ENCODE results near the gene COMTD1.
A peak's percentile ranks its signal among the peaks of the same experiment; 100 is the strongest.

Gene COMTD1

DNA sequence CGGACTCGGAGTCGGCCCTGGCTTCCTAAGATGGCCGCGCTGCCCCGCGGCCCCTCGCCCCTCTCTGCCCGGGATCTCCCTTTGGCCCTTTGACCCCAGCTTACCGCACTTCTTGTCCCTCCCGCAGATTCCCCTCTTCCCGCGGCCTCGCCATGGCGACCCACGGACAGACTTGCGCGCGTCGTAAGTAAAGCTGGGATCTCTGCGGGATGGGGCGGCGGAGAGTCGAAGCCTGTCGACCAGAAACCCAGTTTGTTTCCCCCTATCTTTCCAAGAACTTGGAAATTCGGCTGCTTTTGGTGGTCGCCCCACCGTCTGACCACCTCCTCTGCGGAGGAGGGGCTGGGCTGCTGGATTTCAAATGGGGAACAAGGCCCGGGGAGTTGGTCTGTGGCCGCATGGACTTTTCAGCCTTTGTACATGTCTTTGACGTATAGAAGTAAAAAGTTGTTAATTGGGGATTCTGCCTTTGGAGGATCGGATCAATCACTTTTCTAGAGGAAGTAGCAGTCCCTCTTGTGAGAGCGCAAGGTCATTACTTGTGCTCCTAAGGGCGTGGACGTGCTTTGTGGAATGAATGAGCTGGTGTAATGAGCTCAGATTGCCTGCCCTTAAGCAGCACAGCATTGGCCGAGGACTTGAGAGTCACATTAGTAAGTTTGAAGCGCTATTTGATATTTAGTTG is 24.6 kb downstream of the COMTD1 start:
- Histone ChIP-seq H3K4me2 (ENCODE audit: low read length) (peak overlapping the region; percentile 84), H3K9me2 (ENCODE audit: low read depth, low read length) (no peaks in the 10 kb centered on the region), H2AFZ (ENCODE audit: low read length) (no peak overlapping the region), H3K27ac (ENCODE audit: low read depth, low read length, poor library complexity, severe bottlenecking) (peak overlapping the region; percentile 80), H3K4me1 (ENCODE audit: insufficient read depth, low read length, severe bottlenecking) (peaks cover 26% of the 10 kb centered on the region), H3F3A (ENCODE audit: insufficient read depth, low read length) (no peaks in the 10 kb centered on the region), H3K79me2 (ENCODE audit: insufficient read depth, low read length) (peaks cover 31% of the 10 kb centered on the region), H3K27me3 (ENCODE audit: insufficient read depth, low read length) (no peaks in the 10 kb centered on the region), H3K9ac (ENCODE audit: low read length) (peak overlapping the region; percentile 96), H3K9me3 (ENCODE audit: low read length) (no peaks in the 10 kb centered on the region), H3K4me3 (ENCODE audit: low read depth, low read length, poor library complexity, severe bottlenecking) (peak overlapping the region; percentile 96), H4K20me1 (ENCODE audit: insufficient read depth, low read length) (no peaks in the 10 kb centered on the region), H3K36me3 (ENCODE audit: insufficient read depth, low read length) (peaks cover 42% of the 10 kb centered on the region)
- no peak for TF ChIP-seq EZH2 (IDR thresholded peaks at IDR 0.05; ENCODE audit: borderline replicate concordance, low read length)
- TF ChIP-seq, protein P1, sequence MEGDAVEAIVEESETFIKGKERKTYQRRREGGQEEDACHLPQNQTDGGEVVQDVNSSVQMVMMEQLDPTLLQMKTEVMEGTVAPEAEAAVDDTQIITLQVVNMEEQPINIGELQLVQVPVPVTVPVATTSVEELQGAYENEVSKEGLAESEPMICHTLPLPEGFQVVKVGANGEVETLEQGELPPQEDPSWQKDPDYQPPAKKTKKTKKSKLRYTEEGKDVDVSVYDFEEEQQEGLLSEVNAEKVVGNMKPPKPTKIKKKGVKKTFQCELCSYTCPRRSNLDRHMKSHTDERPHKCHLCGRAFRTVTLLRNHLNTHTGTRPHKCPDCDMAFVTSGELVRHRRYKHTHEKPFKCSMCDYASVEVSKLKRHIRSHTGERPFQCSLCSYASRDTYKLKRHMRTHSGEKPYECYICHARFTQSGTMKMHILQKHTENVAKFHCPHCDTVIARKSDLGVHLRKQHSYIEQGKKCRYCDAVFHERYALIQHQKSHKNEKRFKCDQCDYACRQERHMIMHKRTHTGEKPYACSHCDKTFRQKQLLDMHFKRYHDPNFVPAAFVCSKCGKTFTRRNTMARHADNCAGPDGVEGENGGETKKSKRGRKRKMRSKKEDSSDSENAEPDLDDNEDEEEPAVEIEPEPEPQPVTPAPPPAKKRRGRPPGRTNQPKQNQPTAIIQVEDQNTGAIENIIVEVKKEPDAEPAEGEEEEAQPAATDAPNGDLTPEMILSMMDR (IDR thresholded peaks at IDR 0.05; ENCODE audit: low read length), result no peak

DNA sequence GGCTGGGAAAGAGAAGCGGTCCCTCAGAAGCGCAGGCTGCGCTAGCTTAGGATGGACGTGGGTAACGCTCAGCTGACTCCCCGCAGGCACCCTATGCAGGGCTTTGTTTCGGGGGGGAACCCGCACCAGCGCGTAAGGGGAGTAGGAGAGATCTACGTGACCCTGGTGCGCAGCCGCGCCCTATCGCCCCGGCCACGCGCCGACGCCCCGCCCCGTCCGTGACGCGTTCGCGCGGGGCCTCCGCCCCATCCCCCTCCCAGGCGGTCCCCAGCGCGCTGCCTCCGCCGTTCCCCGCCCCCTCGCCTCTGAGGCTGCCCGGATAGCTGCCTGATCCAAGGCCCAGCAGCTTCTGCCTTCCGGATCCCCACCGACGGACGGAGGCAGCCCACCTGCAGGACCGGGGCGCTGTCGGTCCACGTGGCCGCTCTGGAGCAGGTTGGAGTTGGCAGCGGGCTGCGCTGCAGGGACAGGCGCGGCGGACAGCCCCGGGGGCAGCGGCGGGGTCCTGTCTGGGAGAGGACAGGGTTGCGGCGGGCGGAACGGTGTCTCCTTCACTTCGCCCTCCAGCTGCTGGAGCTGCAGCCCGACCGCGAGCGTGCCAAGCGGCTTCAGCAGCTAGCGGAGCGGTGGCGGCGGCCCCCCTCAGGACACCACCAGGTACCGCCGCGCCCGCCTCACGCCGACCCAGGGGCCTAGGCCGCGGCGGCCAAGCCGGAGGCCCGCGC is 25.3 kb downstream of the COMTD1 start, which contains the start of gene VDAC2:
TSS of gene VDAC2 (plus strand) at position 515 of the 725 bp plus-strand sequence. CDS start 363 bp downstream, outside the sequence.
- H3K9ac ChIP-seq (ENCODE audit: low read length), result peak within 1 kb of the TSS; percentile 96
- H3K9me2 ChIP-seq (ENCODE audit: low read depth, low read length), result no peaks in the 10 kb centered on the region
- H3K27me3 ChIP-seq (ENCODE audit: insufficient read depth, low read length), result no peaks in the 10 kb centered on the region
- peaks cover 26% of the 10 kb centered on the region for H3K4me1 ChIP-seq (ENCODE audit: insufficient read depth, low read length, severe bottlenecking)
- H3K9me3 ChIP-seq (ENCODE audit: low read length), result no peaks in the 10 kb centered on the region
- peak within 1 kb of the TSS; percentile 96 for H3K4me3 ChIP-seq (ENCODE audit: low read depth, low read length, poor library complexity, severe bottlenecking)
- H3K4me2 ChIP-seq (ENCODE audit: low read length), result peak within 1 kb of the TSS; percentile 84
- no peaks in the 10 kb centered on the region for H4K20me1 ChIP-seq (ENCODE audit: insufficient read depth, low read length)
- no peak within 1 kb of the TSS for H2AFZ ChIP-seq (ENCODE audit: low read length)
- H3K36me3 ChIP-seq (ENCODE audit: insufficient read depth, low read length), result peaks cover 35% of the 10 kb centered on the region
- peak within 1 kb of the TSS; percentile 80 for H3K27ac ChIP-seq (ENCODE audit: low read depth, low read length, poor library complexity, severe bottlenecking)
- TF ChIP-seq EZH2 (IDR thresholded peaks at IDR 0.05; ENCODE audit: borderline replicate concordance, low read length), result no peak
- TF ChIP-seq, protein P1 (IDR thresholded peaks at IDR 0.05; ENCODE audit: low read length), result no peak
- H3F3A ChIP-seq (ENCODE audit: insufficient read depth, low read length), result no peaks in the 10 kb centered on the region
- peaks cover 29% of the 10 kb centered on the region for H3K79me2 ChIP-seq (ENCODE audit: insufficient read depth, low read length)

DNA sequence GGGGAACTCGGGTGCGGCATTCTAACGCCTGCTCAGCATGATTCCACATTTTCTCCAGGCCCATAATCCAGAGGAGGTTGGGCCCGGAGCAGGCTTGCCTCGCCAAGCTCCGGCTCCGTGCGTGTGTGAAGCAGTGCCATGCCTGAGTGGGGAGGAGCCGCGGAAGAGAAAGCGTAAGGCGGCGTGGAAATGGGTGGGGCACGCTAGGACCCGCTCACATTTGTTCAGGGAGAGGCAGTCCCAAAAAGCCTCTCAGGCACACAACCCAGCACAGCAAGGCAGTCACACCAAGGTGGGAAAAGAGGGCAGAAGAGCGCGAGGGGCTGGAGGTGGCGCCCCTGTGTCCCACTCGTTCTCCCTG is 25.9 kb downstream of the COMTD1 start:
- peaks cover 29% of the 10 kb centered on the region for H3K79me2 ChIP-seq (ENCODE audit: insufficient read depth, low read length)
- no peaks in the 10 kb centered on the region for H4K20me1 ChIP-seq (ENCODE audit: insufficient read depth, low read length)

More for the DNA sequence above, 25.9 kb downstream of the COMTD1 start:
- peak overlapping the region; percentile 84 for H3K4me2 ChIP-seq (ENCODE audit: low read length)
- no peak overlapping the region for H2AFZ ChIP-seq (ENCODE audit: low read length)
- H3K27ac ChIP-seq (ENCODE audit: low read depth, low read length, poor library complexity, severe bottlenecking), result peak overlapping the region; percentile 80
- H3F3A ChIP-seq (ENCODE audit: insufficient read depth, low read length), result no peaks in the 10 kb centered on the region
- no peaks in the 10 kb centered on the region for H3K9me3 ChIP-seq (ENCODE audit: low read length)
- H3K27me3 ChIP-seq (ENCODE audit: insufficient read depth, low read length), result no peaks in the 10 kb centered on the region
- no peaks in the 10 kb centered on the region for H3K9me2 ChIP-seq (ENCODE audit: low read depth, low read length)
- TF ChIP-seq, protein P1 (IDR thresholded peaks at IDR 0.05; ENCODE audit: low read length), result no peak
- no peak for TF ChIP-seq EZH2 (IDR thresholded peaks at IDR 0.05; ENCODE audit: borderline replicate concordance, low read length)
- peaks cover 29% of the 10 kb centered on the region for H3K36me3 ChIP-seq (ENCODE audit: insufficient read depth, low read length)
- peak overlapping the region; percentile 96 for H3K9ac ChIP-seq (ENCODE audit: low read length)
- H3K4me3 ChIP-seq (ENCODE audit: low read depth, low read length, poor library complexity, severe bottlenecking), result peak overlapping the region; percentile 96
- H3K4me1 ChIP-seq (ENCODE audit: insufficient read depth, low read length, severe bottlenecking), result peaks cover 26% of the 10 kb centered on the region
